ENCODE data around the gene PTMA. TPM values are rescaled to one million over a fixed set of nuclear protein-coding genes. Genes with fewer than 3 reads are reported as not detected.

The PTMA gene
- total and polyA plus RNA-seq, 11 donors = 143 to 707 (median 207) TPM

- peak in 1 of 5 donors; percentile 83 for DNase-seq
- peak overlapping the region; percentile 94 to 100 (median 99) for H3K27ac ChIP-seq
- peaks cover 6 to 45% (median 32%) of the 10 kb centered on the region in 12 donors for H3K4me1 ChIP-seq
- no peaks in the 10 kb centered on the region for H3K9me3 ChIP-seq
- H3K4me3 ChIP-seq = peak overlapping the region; percentile 1 to 99 (median 94)
- WGBS, 4 donors = 3 to 11% (median 8%) methylated on average over 8 to 30 of the region's 30 CpGs; no CpG with 5 or more reads in 1 of the 4 donors
- no peaks in the 10 kb centered on the region for H3K27me3 ChIP-seq
- peaks cover 0 to 16% (median 12%) of the 10 kb centered on the region in 9 donors for H3K36me3 ChIP-seq
- ATAC-seq = peak in 1 of 4 donors; percentile 0
- intact Hi-C loops (cut with DNase I) = loop anchor here in 3 of 10 donors (1.0 to 5.0 kb wide), 5 partner anchors 27 to 75 kb away; partner anchors contain the start of gene PDE6D (in 1 of the 3)
- no peak for TF ChIP-seq POLR2A (IDR thresholded peaks at IDR 0.05)
- TF ChIP-seq CTCF (IDR thresholded peaks at IDR 0.05) = no peak
Measured at GRCh38 chr2:231707625-231707926, 749 bp upstream of the PTMA start.

- Histone ChIP-seq H3K27ac (peak overlapping the region; percentile 94 to 100 (median 99)), H3K4me3 (peak overlapping the region; percentile 63 to 99 (median 96)), H3K36me3 (peaks cover 0 to 27% (median 24%) of the 10 kb centered on the region in 9 donors), H3K27me3 (no peaks in the 10 kb centered on the region), H3K9me3 (no peaks in the 10 kb centered on the region), H3K4me1 (peaks cover 6 to 53% (median 41%) of the 10 kb centered on the region in 12 donors)
- no peak for TF ChIP-seq POLR2A (IDR thresholded peaks at IDR 0.05)
- peak in 6 of 12 donors; percentile 7 to 37 (median 22) for TF ChIP-seq CTCF (IDR thresholded peaks at IDR 0.05)
- DNase-seq (peak; percentile 43 to 78 (median 62)), ATAC-seq (no peak)
- intact Hi-C loops (cut with DNase I) = loop anchor here in 5 of 10 donors (1.0 to 5.0 kb wide), 6 partner anchors 28 to 95 kb away; partner anchors contain the start of gene PDE6D (in 1 of the 5)
- 0% methylated on average over 53 to 118 of the region's 118 CpGs for WGBS, 4 donors
Measured at GRCh38 chr2:231708773-231709635, 679 bp downstream of the PTMA start.

GRCh38 chr2:231709636-231709980 lies 1.3 kb downstream of the PTMA start:
- intact Hi-C loops (cut with DNase I) = loop anchor here in 3 of 10 donors (1.0 to 5.0 kb wide), 4 partner anchors 28 to 73 kb away; partner anchors contain the start of gene PDE6D (in 1 of the 3)
- peaks cover 6 to 59% (median 45%) of the 10 kb centered on the region in 12 donors for H3K4me1 ChIP-seq
- peak overlapping the region; percentile 63 to 99 (median 96) for H3K4me3 ChIP-seq
- WGBS, 4 donors = 0 to 1% (median 0%) methylated on average over 1 to 33 of the region's 33 CpGs
- peak overlapping the region; percentile 94 to 100 (median 99) for H3K27ac ChIP-seq
- no peak for ATAC-seq
- peak; percentile 47 to 78 (median 57) for DNase-seq
- no peak for TF ChIP-seq CTCF (IDR thresholded peaks at IDR 0.05)
- no peaks in the 10 kb centered on the region for H3K9me3 ChIP-seq
- no peaks in the 10 kb centered on the region for H3K27me3 ChIP-seq
- peaks cover 0 to 29% (median 25%) of the 10 kb centered on the region in 9 donors for H3K36me3 ChIP-seq

All from heart left ventricle (tissue), 16 donors.